H1 (cell line): ENCODE measurements around the gene GCAT. TPM values are rescaled to one million over a fixed set of nuclear protein-coding genes. Genes with fewer than 3 reads are reported as not detected.

ENCODE experiments used
- CTCF ChIA-PET: fragments of 300-600 bp; sonication (Branson Sonifier 250); formaldehyde crosslinking; loops from one replicate; lab custom pipeline; 2021; ENCODE audit not compliant: partially characterized antibody; lab: Charles Lee
- POLR2A ChIA-PET: fragments of 300-600 bp; sonication (Branson Sonifier 250); formaldehyde crosslinking; loops from one replicate; lab custom pipeline; 2021; ENCODE audit warnings: inconsistent platforms; ENCODE audit not compliant: partially characterized antibody; lab: Charles Lee
- DNase-seq, 2 experiments: peaks; one replicate each; pipeline versions ENCODE4 v3.0.0 to v3.0.0-alpha.2; 2010 to 2022; ENCODE audit warnings: low spot score in 2 of 2, low read depth in 1 of 2, mixed read lengths in 1 of 2
- FAIRE-seq: peaks from 2 replicates; lab custom pipeline; 2011; peaks lifted over from hg19 to GRCh38; lab: Jason Lieb, UNC
- H2AFZ ChIP-seq: 2 replicates; pipeline ENCODE4 v1.8.1; 2012; ENCODE audit warnings: low read length, inconsistent platforms
- H2AK5ac ChIP-seq: 2 replicates; pipeline ENCODE4 v1.6.1; 2013; ENCODE audit warnings: low read depth, low read length
- H2BK120ac ChIP-seq: replicated peaks from 2 replicates; pipeline ENCODE3; 2013; ENCODE audit warnings: low read depth, low read length, inconsistent platforms
- H2BK12ac ChIP-seq: 2 replicates; pipeline ENCODE4 v1.6.1; 2013; ENCODE audit warnings: low read depth, low read length
- H2BK15ac ChIP-seq: 2 replicates; pipeline ENCODE4 v1.6.1; 2013; ENCODE audit warnings: low read length
- H2BK20ac ChIP-seq: 2 replicates; pipeline ENCODE4 v1.6.1; 2013; ENCODE audit warnings: low read length
- H2BK5ac ChIP-seq: 2 replicates; pipeline ENCODE4 v1.6.1; 2013; ENCODE audit warnings: low read depth, low read length
- H3K14ac ChIP-seq: 2 replicates; pipeline ENCODE4 v1.6.1; 2013; ENCODE audit warnings: inconsistent platforms; ENCODE audit not compliant: insufficient read length
- H3K18ac ChIP-seq: 2 replicates; pipeline ENCODE4 v1.6.1; 2013; ENCODE audit warnings: low read length; ENCODE audit errors: extremely low read depth
- H3K23ac ChIP-seq: 2 replicates; pipeline ENCODE4 v1.6.1; 2013; ENCODE audit warnings: inconsistent platforms; ENCODE audit not compliant: insufficient read length
- H3K23me2 ChIP-seq: 2 replicates; pipeline ENCODE4 v1.6.1; 2013; ENCODE audit warnings: low read depth, low read length
- H3K27ac ChIP-seq: 2 replicates; pipeline ENCODE4 v1.6.1; 2011; ENCODE audit warnings: low read depth, low read length, inconsistent platforms
- H3K27me3 ChIP-seq, 4 experiments: replicated peaks in 1 of 4; 1 replicate in 1 of 4; 2 replicates in 3 of 4; pipeline versions ENCODE4 v1.6.1 to v1.8.1; 2011 to 2013; ENCODE audit warnings: low read length in 3 of 4, mild to moderate bottlenecking in 3 of 4, inconsistent platforms in 2 of 4, mixed read lengths in 2 of 4, moderate library complexity in 1 of 4; ENCODE audit not compliant: control insufficient read depth in 3 of 4, insufficient read depth in 3 of 4; ENCODE audit errors: extremely low read depth in 1 of 4
- H3K36me3 ChIP-seq, 4 experiments: 2 replicates each; pipeline versions ENCODE4 v1.6.1 to v1.8.1; 2011 to 2013; ENCODE audit warnings: mild to moderate bottlenecking in 4 of 4, low read length in 3 of 4, moderate library complexity in 2 of 4, control low read depth in 1 of 4, inconsistent platforms in 1 of 4; ENCODE audit not compliant: insufficient read depth in 4 of 4, control insufficient read depth in 2 of 4
- H3K4ac ChIP-seq: replicated peaks from 2 replicates; pipeline ENCODE3; 2013; ENCODE audit warnings: low read length, low read depth, mixed read lengths, inconsistent platforms; ENCODE audit not compliant: insufficient read length
- H3K4me1 ChIP-seq, 4 experiments: replicated peaks in 1 of 4; 1 replicate in 1 of 4; 2 replicates in 3 of 4; pipeline versions ENCODE4 v1.6.1 to v1.8.1; 2011 to 2013; ENCODE audit warnings: low read length in 3 of 4, inconsistent platforms in 2 of 4, mixed read lengths in 1 of 4; ENCODE audit not compliant: insufficient read depth in 4 of 4, control insufficient read depth in 3 of 4
- H3K4me2 ChIP-seq, 2 experiments: 2 replicates each; pipeline versions ENCODE4 v1.6.1 to v1.8.1; 2011 to 2013; ENCODE audit warnings: low read depth in 2 of 2, low read length in 2 of 2, control low read depth in 1 of 2, inconsistent platforms in 1 of 2, mild to moderate bottlenecking in 1 of 2; ENCODE audit not compliant: insufficient read depth in 1 of 2
- H3K4me3 ChIP-seq, 4 experiments: fragments of 200-600, 300-600 bp in 1 of 4; sonication (generic), shearing (Covaris generic), sonication (Bioruptor Twin) in 1 of 4; 2 replicates each; pipeline versions ENCODE4 v1.5.1 to v1.8.1; 2011 to 2016; ENCODE audit warnings: low read length in 4 of 4, low read depth in 3 of 4, control low read depth in 2 of 4, inconsistent platforms in 2 of 4, mild to moderate bottlenecking in 2 of 4, mixed read lengths in 1 of 4, moderate library complexity in 1 of 4; ENCODE audit not compliant: insufficient read depth in 2 of 4; ENCODE audit errors: extremely low read depth in 1 of 4
- H3K56ac ChIP-seq: replicated peaks from 2 replicates; pipeline ENCODE3; 2013; ENCODE audit warnings: low read depth, mild to moderate bottlenecking, mixed read lengths, low read length, inconsistent platforms; ENCODE audit not compliant: insufficient read length
- H3K79me1 ChIP-seq: 2 replicates; pipeline ENCODE4 v1.6.1; 2013; ENCODE audit warnings: low read depth, low read length, control low read depth
- H3K79me2 ChIP-seq, 2 experiments: 2 replicates each; pipeline versions ENCODE4 v1.6.1 to v1.8.1; 2012 to 2013; ENCODE audit warnings: low read length in 2 of 2, mild to moderate bottlenecking in 2 of 2, inconsistent platforms in 1 of 2; ENCODE audit not compliant: insufficient read depth in 2 of 2, control insufficient read depth in 1 of 2
- H3K9ac ChIP-seq, 4 experiments: replicated peaks in 1 of 4; 1 replicate in 1 of 4; 2 replicates in 3 of 4; pipeline versions ENCODE4 v1.6.1 to v1.8.1; 2011 to 2013; ENCODE audit warnings: low read depth in 3 of 4, low read length in 3 of 4, control low read depth in 2 of 4, mild to moderate bottlenecking in 2 of 4, moderate library complexity in 2 of 4, inconsistent platforms in 1 of 4; ENCODE audit errors: extremely low read depth in 1 of 4
- H3K9me3 ChIP-seq, 2 experiments: 2 replicates each; pipeline versions ENCODE4 v1.6.1 to v1.8.1; 2012 to 2013; ENCODE audit warnings: mild to moderate bottlenecking in 2 of 2, moderate library complexity in 2 of 2, control low read depth in 1 of 2, inconsistent platforms in 1 of 2, low read depth in 1 of 2, low read length in 1 of 2, mixed read lengths in 1 of 2; ENCODE audit not compliant: insufficient read depth in 2 of 2
- H4K20me1 ChIP-seq, 2 experiments: replicated peaks in 1 of 2; 2 replicates each; pipeline versions ENCODE3 to v1.8.1; 2011 to 2013; ENCODE audit warnings: inconsistent platforms in 2 of 2, low read length in 2 of 2, mild to moderate bottlenecking in 1 of 2; ENCODE audit not compliant: insufficient read depth in 2 of 2, control insufficient read depth in 1 of 2
- H4K5ac ChIP-seq: 2 replicates; pipeline ENCODE4 v1.6.1; 2013; ENCODE audit warnings: low read length, low read depth, mixed read lengths, inconsistent platforms; ENCODE audit not compliant: insufficient read length
- H4K8ac ChIP-seq: 2 replicates; pipeline ENCODE4 v1.8.0; 2013; ENCODE audit warnings: mild to moderate bottlenecking, moderate library complexity, low read length, inconsistent platforms; ENCODE audit not compliant: insufficient read depth; ENCODE audit errors: extremely low read depth
- H4K91ac ChIP-seq: replicated peaks from 2 replicates; pipeline ENCODE3; 2013; ENCODE audit warnings: low read length, mixed read lengths, inconsistent platforms; ENCODE audit not compliant: insufficient read length
- BRCA1 ChIP-seq: IDR thresholded peaks from 2 replicates; pipeline ENCODE4 v1.6.1; 2012; ENCODE audit warnings: low read depth, low read length, improper control_type of control experiment
- HDAC2 ChIP-seq, 2 experiments: fragments of 300-600 bp in 1 of 2; sonication (generic) in 1 of 2; IDR thresholded peaks; 2 replicates each; pipeline ENCODE4 v1.6.1; 2011 to 2012; ENCODE audit warnings: low read depth in 2 of 2, low read length in 2 of 2, mild to moderate bottlenecking in 2 of 2, moderate library complexity in 2 of 2, borderline replicate concordance in 1 of 2, inconsistent platforms in 1 of 2
- HDAC6 ChIP-seq: IDR thresholded peaks from one replicate; pipeline ENCODE4 v1.7.1; 2012; ENCODE audit warnings: low read depth, mild to moderate bottlenecking, inconsistent platforms, low read length, moderate library complexity
- JUND ChIP-seq: IDR thresholded peaks from 2 replicates; pipeline ENCODE4 v1.6.1; 2011; ENCODE audit warnings: mild to moderate bottlenecking, improper control_type of control experiment, low read length
- KDM4A ChIP-seq: IDR thresholded peaks from one replicate; pipeline ENCODE4 v1.7.1; 2012; ENCODE audit warnings: low read depth, mild to moderate bottlenecking, moderate library complexity, low read length, inconsistent platforms; ENCODE audit not compliant: severe bottlenecking
- NANOG ChIP-seq: IDR thresholded peaks from 2 replicates; pipeline ENCODE4 v1.6.1; 2011; ENCODE audit warnings: low read length, low read depth, mild to moderate bottlenecking, inconsistent platforms; ENCODE audit not compliant: insufficient read depth, poor library complexity, severe bottlenecking
- POLR2A ChIP-seq, 2 experiments: IDR thresholded peaks; 1 replicate in 1 of 2; 2 replicates in 1 of 2; pipeline ENCODE4 v1.6.1; 2011; ENCODE audit warnings: low read depth in 2 of 2, low read length in 2 of 2, mild to moderate bottlenecking in 2 of 2; ENCODE audit errors: control extremely low read depth in 1 of 2
- RFX5 ChIP-seq: IDR thresholded peaks from 2 replicates; pipeline ENCODE4 v1.6.1; 2011; ENCODE audit warnings: low read depth, low read length, improper control_type of control experiment, borderline replicate concordance
- SAP30 ChIP-seq: fragments of 300-600 bp; sonication (generic); IDR thresholded peaks from 2 replicates; pipeline ENCODE4 v1.7.1; 2012; ENCODE audit warnings: low read length, moderate library complexity, mild to moderate bottlenecking, inconsistent platforms; ENCODE audit not compliant: insufficient read depth, insufficient replicate concordance
- SIX5 ChIP-seq: IDR thresholded peaks from 2 replicates; pipeline ENCODE4 v1.6.1; 2011; ENCODE audit warnings: mild to moderate bottlenecking, low read depth, low read length
- SP2 ChIP-seq: IDR thresholded peaks from 2 replicates; pipeline ENCODE4 v1.6.1; 2012; ENCODE audit warnings: mild to moderate bottlenecking, low read length, inconsistent platforms
- TCF12 ChIP-seq: IDR thresholded peaks from 2 replicates; pipeline ENCODE4 v1.6.1; 2011; ENCODE audit warnings: low read depth, mild to moderate bottlenecking, low read length
- TEAD4 ChIP-seq: IDR thresholded peaks from 2 replicates; pipeline ENCODE4 v1.6.1; 2012; ENCODE audit warnings: low read depth, low read length, inconsistent platforms, mixed read lengths
- WGBS, 2 experiments: shearing (Covaris generic) in 1 of 2; methylation state at CpG; one replicate each; pipeline versions ENCODE4 v1.1.6 to v1.1.7; 2013 to 2015; ENCODE audit warnings: low lambda C conversion rate in 2 of 2, mixed read lengths in 2 of 2, inconsistent platforms in 1 of 2, low coverage in 1 of 2, missing lambda C conversion rate in 1 of 2; ENCODE audit not compliant: insufficient replicate concordance in 2 of 2, insufficient coverage in 1 of 2, insufficient read length in 1 of 2; ENCODE audit errors: extremely low coverage in 1 of 2, missing lambda C conversion rate in 1 of 2; 5-methylcytosine and 5-hydroxymethylcytosine counted together
- polyA plus RNA-seq, 7 experiments: library from polyadenylated mRNA; depleted of rRNA in 3 of 7; stranded (reverse) in 5 of 7; unstranded in 2 of 7; fragments of >200 nt in 5 of 7; fragments of 200-250 nt in 2 of 7; gene quantifications; 1 replicate in 5 of 7; 2 replicates in 1 of 7; 4 replicates in 1 of 7; pipeline versions ENCODE4 v1.2.1 to v1.2.3, GENCODE V29; 2011 to 2013; ENCODE audit warnings: missing spikeins in 2 of 7, mixed read lengths in 2 of 7
- total RNA-seq: library from RNA; stranded (reverse); fragmentation: NEBNext Ultra II Directional; extraction: Animal tissue kit (Norgen Biotek cat#: 25700); gene quantifications from 2 replicates; pipeline ENCODE4 v1.2.1, GENCODE V29; 2021

The GCAT gene
- total and polyA plus RNA-seq, 2 of the 8 experiments (the other 6 are each of a cell fraction or from before 2014, with no cell fraction given) = 24.3 to 47.5 TPM

- Histone ChIP-seq H2BK120ac (no peak overlapping the region), H4K5ac (no peak overlapping the region), H3K79me2 (no peaks in the 10 kb centered on the region), H3K56ac (no peak overlapping the region), H4K8ac (no peak overlapping the region), H3K4me1 (no peaks in the 10 kb centered on the region), H4K91ac (no peak overlapping the region), H3K36me3 (peaks cover 0 to 16% (median 10%) of the 10 kb centered on the region in 4 experiments; a peak in 5 of 8 replicates), H2AK5ac (no peak overlapping the region), H3K27me3 (no peaks in the 10 kb centered on the region; a peak in 1 of 7 replicates), H3K27ac (no peak overlapping the region), H2BK5ac (no peak overlapping the region), H2AFZ (no peak overlapping the region), H2BK20ac (no peak overlapping the region), H4K20me1 (peaks cover 0 to 6% of the 10 kb centered on the region in 2 experiments), H2BK12ac (no peak overlapping the region), H3K4ac (no peak overlapping the region), H3K14ac (no peak overlapping the region), H3K23ac (no peak overlapping the region), H3K79me1 (no peaks in the 10 kb centered on the region), H3K9ac (no peak overlapping the region), H2BK15ac (no peak overlapping the region), H3K23me2 (no peaks in the 10 kb centered on the region), H3K4me2 (no peak overlapping the region), H3K18ac (no peak overlapping the region), H3K4me3 (no peak overlapping the region), H3K9me3 (no peaks in the 10 kb centered on the region)
- no peak for FAIRE-seq
- DNase-seq = no peak
- 90% methylated on average over 17 of the region's 17 CpGs; no CpG with 5 or more reads in 1 of the 2 experiments for WGBS, 2 experiments
- ChIA-PET CTCF (interaction anchor here (1.5 to 6.3 kb wide), 3 partner anchors 17 to 90 kb away, joined by 4 to 75 read pairs (median 5); no protein-coding TSS in a partner anchor), POLR2A (interaction anchor here (2.3 kb wide), 1 partner anchor 9 kb away, joined by 5 read pairs; no protein-coding TSS in a partner anchor)
- TF ChIP-seq KDM4A (no peak), HDAC2 (IDR thresholded peaks at IDR 0.05; ENCODE audit: borderline replicate concordance in 1 of 2, low read depth in 2 of 2, low read length in 2 of 2) (no peak), TCF12 (no peak), NANOG (no peak), SP2 (no peak), POLR2A (IDR thresholded peaks at IDR 0.05; ENCODE audit: control extremely low read depth in 1 of 2, low read depth in 2 of 2, low read length in 2 of 2) (no peak), SIX5 (no peak), SAP30 (no peak), TEAD4 (no peak), RFX5 (no peak), HDAC6 (no peak), JUND (no peak), BRCA1 (no peak)
Observed at GRCh38 chr22:37771702-37772427, 35.9 kb upstream of the GCAT start.
